ENCODE data around the gene ERVV-1. TPM values are rescaled to one million over a fixed set of nuclear protein-coding genes. Genes with fewer than 3 reads are reported as not detected.

Gene ERVV-1
- total and polyA plus RNA-seq, 2 donors (not counting 3 experiments of a cell fraction or from before 2014, with no cell fraction given) = not detected

DNA sequence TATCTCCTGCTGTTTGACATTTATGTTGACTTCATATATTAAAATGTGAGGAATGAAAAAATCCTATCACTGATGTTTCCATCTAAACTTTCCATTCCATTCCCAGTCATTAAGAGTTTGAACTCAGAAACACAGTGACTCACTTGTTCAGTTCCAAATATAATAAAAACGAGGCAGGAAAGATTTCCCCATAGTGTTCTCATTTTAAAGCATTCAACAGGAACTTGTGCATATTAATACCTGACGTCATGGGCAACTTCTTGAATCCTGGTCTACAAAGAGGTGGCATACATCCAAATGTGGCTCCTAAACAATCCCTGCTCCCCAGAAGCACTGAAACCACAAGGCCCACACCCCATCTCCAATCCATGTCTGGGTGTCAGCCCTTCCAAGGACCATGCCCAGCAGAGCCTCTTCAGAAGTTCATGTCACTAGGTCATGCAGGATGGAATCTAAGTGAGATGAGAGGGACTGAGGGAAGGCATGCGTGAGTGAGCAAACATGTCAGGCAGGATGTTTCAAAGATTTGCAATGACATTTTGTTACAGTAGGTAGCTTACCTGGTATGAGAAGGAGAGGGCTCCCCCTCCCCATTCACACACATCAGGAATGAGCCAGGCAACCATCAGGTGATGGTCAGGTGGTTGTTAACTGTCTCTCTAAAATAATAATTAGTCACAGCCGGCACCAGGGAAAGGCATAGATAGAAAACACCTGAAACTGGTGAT, 21.4 kb downstream of the ERVV-1 start:
- no peak for TF ChIP-seq CTCF (IDR thresholded peaks at IDR 0.05; ENCODE audit: extremely low read depth in 1 of 2, insufficient read depth in 1 of 2, low read depth in 1 of 2, low read length in 2 of 2)
- no peak for TF ChIP-seq MYC (IDR thresholded peaks at IDR 0.05; ENCODE audit: low read depth, low read length)
- intact Hi-C loops (cut with micrococcal nuclease) (no loop called here), dilution Hi-C loops (cut with MboI; ENCODE audit: extremely low pct_ligation_motif_present, low sequenced_read_pairs) (no loop called here)
- H3K9me1 ChIP-seq (replicated peaks; ENCODE audit: control insufficient read depth, extremely low read depth, insufficient read depth, low read length) = no peaks in the 10 kb centered on the region
- H3K4me3 ChIP-seq (replicated peaks in 1 of 3; ENCODE audit: insufficient read depth in 1 of 3, low read depth in 1 of 3, low read length in 3 of 3) = no peak overlapping the region
- H3K27me3 ChIP-seq (ENCODE audit: control insufficient read depth in 2 of 2, insufficient read depth in 2 of 2, low read length in 2 of 2) = no peaks in the 10 kb centered on the region
- H3K9me3 ChIP-seq (replicated peaks; ENCODE audit: control insufficient read depth, insufficient read depth, low read length) = no peaks in the 10 kb centered on the region
- FAIRE-seq = no peak
- no peaks in the 10 kb centered on the region for H3K79me2 ChIP-seq (ENCODE audit: control insufficient read depth, insufficient read depth, low read length)
- ChIA-PET POLR2A (no interaction called here), CTCF (no interaction called here)
- no peaks in the 10 kb centered on the region for H3K36me3 ChIP-seq (ENCODE audit: control insufficient read depth in 2 of 2, extremely low read depth in 1 of 2, insufficient read depth in 2 of 2, low read length in 2 of 2)
- H2AFZ ChIP-seq (ENCODE audit: low read depth, low read length) = no peak overlapping the region
- H3K4me1 ChIP-seq (ENCODE audit: control insufficient read depth, extremely low read depth, insufficient read depth, low read length) = no peaks in the 10 kb centered on the region
- H3K9ac ChIP-seq (replicated peaks; ENCODE audit: extremely low read depth, insufficient read depth, low read length) = no peak overlapping the region
- H3K4me2 ChIP-seq (ENCODE audit: insufficient read depth, low read length) = no peak overlapping the region
- no peaks in the 10 kb centered on the region for H4K20me1 ChIP-seq (replicated peaks; ENCODE audit: control insufficient read depth, extremely low read depth, insufficient read depth, low read length)
- no TSS peak for BruUV-seq (replicated peaks)
- no peak overlapping the region for H3K27ac ChIP-seq (ENCODE audit: insufficient read depth, low read depth, low read length)
- DNase-seq (ENCODE audit: low read depth, low spot score) = no peak
